ENCODE results near the gene TTC7B. TPM values are rescaled to one million over a fixed set of nuclear protein-coding genes. Genes with fewer than 3 reads are reported as not detected.

TTC7B gene
- total RNA-seq, 2 experiments from 2014 or later, result 5.9 to 6.6 TPM

DNA sequence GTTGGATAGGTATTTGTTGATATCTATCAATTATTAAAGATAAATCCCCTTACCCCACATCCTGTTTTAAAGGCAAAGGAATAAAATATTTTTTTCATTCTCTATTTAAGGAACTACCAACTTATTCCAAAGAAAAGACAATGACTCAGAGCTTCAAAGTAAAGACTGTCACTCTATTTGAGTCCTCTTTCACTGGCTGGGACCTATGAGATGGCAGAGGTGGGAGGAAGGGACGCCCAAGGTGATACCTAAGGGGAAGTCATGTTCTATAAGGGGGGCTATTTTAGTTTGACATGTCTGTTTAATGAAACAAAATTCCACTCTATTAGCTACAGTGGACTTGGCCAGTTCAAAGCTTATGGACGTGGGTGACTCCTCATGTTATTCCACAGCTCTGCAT is 209.8 kb downstream of the TTC7B start:
- POLR2A ChIA-PET, result no interaction called here
- DNase-seq, result no peak

DNA sequence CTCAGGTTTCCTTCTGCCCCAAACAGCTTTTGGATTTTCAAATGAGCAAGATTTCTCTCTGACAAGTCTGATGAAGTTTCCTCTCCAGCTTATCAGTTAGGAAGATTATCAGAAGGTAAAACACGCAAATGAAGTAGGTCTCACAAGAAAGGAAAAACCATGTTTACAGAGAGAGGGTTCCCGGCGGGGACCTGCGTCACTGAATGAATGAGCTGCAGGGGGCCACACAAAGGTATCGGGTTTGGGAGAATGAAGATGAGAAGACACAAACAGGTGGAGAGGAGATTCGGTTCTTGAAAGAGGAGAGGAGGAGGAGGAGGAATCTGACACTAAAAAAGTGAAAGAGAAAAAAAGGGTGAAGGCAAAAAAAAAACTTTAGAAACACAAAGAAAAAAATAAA is 210.8 kb downstream of the TTC7B start:
- ATAC-seq (ENCODE audit: low read depth), result no peak
- DNase-seq, result no peak
- Mint-ChIP-seq H3K27me3 (peaks cover 12% of the 10 kb centered on the region), H3K4me3 (no peak overlapping the region), H3K27ac (no peak overlapping the region), H3K9me3 (no peaks in the 10 kb centered on the region), H3K4me1 (no peaks in the 10 kb centered on the region), H3K36me3 (no peaks in the 10 kb centered on the region)
- POLR2A ChIA-PET, result no interaction called here

More for the DNA sequence above, 209.8 kb downstream of the TTC7B start:
- peaks cover 2% of the 10 kb centered on the region for H3K4me1 Mint-ChIP-seq
- H3K27me3 Mint-ChIP-seq, result peaks cover 8% of the 10 kb centered on the region
- no peaks in the 10 kb centered on the region for H3K36me3 Mint-ChIP-seq
- no peaks in the 10 kb centered on the region for H3K9me3 Mint-ChIP-seq
- H3K27ac Mint-ChIP-seq, result no peak overlapping the region
- no peak overlapping the region for H3K4me3 Mint-ChIP-seq
- ATAC-seq (ENCODE audit: low read depth), result no peak

DNA sequence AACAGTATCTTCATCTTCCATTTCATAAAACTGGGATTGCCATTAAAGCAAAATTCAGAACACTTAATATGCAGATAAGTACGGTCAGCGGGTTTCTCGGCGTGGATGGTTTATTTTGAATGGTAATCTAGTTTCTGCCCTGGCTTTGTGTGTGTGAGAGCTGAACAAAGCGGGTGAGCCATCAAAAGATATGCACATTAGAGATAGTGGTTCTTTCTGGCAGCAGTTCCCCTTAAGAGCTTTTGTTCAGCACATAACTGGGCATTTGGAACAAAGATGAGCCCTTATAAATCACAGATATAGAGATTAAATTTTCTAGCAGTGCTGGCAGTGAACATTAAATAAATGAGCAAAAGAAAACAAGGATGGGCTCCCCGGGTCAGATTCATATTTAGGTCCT is 211.9 kb downstream of the TTC7B start:
- POLR2A ChIA-PET, result no interaction called here

DNA sequence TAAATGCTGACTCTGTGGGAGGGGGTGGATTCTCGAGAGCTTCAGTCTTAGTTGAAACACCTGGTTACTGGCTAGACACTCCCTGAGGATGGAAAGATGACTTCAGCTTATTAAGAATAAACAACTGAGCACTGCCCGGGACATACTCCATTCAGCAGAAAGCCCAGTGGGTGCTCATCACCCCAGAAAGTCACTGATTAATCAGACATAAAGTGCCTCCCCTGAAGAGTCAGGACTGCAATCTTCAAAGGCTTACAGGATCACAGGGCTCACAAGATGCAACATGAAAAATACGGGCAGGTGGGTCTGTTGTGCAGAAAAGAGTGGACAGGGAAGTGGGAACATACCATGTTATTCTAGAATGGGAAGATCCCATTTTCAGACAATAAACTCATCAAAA is 212.4 kb downstream of the TTC7B start:
- POLR2A ChIA-PET, result no interaction called here
- peaks cover 2% of the 10 kb centered on the region for H3K4me1 Mint-ChIP-seq
- ATAC-seq (ENCODE audit: low read depth), result no peak

More for the DNA sequence above, 211.9 kb downstream of the TTC7B start:
- no peak for ATAC-seq (ENCODE audit: low read depth)
- no peak overlapping the region for H3K27ac Mint-ChIP-seq
- no peaks in the 10 kb centered on the region for H3K9me3 Mint-ChIP-seq
- H3K36me3 Mint-ChIP-seq, result no peaks in the 10 kb centered on the region
- DNase-seq, result no peak
- H3K27me3 Mint-ChIP-seq, result peaks cover 16% of the 10 kb centered on the region
- no peak overlapping the region for H3K4me3 Mint-ChIP-seq
- H3K4me1 Mint-ChIP-seq, result peaks cover 2% of the 10 kb centered on the region

DNA sequence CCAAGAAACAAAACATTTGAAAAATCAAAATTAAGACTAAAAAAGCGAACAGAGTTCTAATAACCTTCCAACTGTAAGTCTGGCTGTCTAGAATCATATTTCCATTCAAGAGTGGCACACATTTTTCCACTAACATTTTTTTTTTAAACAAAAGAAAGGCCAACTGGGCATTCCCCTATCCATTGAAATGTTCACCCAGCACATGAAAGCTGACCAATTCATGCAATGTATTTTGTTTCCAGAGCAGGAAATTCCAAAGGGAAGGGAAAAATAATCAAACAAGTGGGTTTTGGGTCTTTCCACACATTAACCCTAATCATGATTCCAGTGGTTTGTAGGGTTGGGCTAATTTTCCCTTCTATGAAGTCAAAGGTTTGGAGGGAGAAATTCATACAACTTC is 212.9 kb downstream of the TTC7B start:
- H3K27ac Mint-ChIP-seq, result no peak overlapping the region
- H3K4me3 Mint-ChIP-seq, result no peak overlapping the region
- POLR2A ChIA-PET, result no interaction called here

More for the DNA sequence above, 212.4 kb downstream of the TTC7B start:
- Mint-ChIP-seq H3K27ac (no peak overlapping the region), H3K27me3 (peaks cover 17% of the 10 kb centered on the region), H3K36me3 (no peaks in the 10 kb centered on the region), H3K4me3 (no peak overlapping the region), H3K9me3 (no peaks in the 10 kb centered on the region)
- no peak for DNase-seq

DNA sequence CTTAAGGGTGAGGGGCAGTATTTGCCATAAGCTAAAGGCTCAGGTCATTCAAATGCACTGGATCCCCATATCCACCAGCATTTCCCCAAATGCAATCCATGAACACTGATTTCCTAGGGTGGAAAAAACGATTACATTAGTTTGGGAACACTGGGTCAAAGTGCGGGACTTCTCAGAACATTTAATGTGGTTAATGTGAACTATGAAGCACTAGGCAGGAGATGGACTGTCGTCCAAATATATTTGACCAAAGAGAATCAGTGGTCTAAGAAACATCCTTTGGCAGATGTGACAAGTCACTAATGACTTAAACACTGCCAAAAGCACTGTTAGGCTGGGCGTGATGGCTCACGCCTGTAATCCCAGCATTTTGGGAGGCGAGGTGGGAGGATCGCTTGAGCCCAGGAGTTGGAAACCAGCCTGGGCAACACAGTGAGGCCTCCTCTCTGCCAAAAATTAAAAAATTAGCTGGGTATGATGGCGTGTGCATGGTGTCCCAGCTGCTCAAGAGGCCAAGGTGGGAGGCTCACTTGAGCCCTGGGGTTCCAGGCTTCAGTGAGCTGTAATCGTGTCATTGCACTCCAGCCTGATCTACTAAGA is 214.0 kb downstream of the TTC7B start:
- ATAC-seq (ENCODE audit: low read depth) (no peak), DNase-seq (no peak)
- Mint-ChIP-seq H3K36me3 (no peaks in the 10 kb centered on the region), H3K4me3 (no peak overlapping the region), H3K27me3 (peaks cover 17% of the 10 kb centered on the region), H3K27ac (no peak overlapping the region), H3K4me1 (peaks cover 2% of the 10 kb centered on the region), H3K9me3 (no peaks in the 10 kb centered on the region)
- POLR2A ChIA-PET, result no interaction called here

More for the DNA sequence above, 212.9 kb downstream of the TTC7B start:
- Mint-ChIP-seq H3K9me3 (no peaks in the 10 kb centered on the region), H3K36me3 (no peaks in the 10 kb centered on the region), H3K4me1 (peaks cover 2% of the 10 kb centered on the region), H3K27me3 (peaks cover 17% of the 10 kb centered on the region)
- ATAC-seq (ENCODE audit: low read depth), result no peak
- no peak for DNase-seq

DNA sequence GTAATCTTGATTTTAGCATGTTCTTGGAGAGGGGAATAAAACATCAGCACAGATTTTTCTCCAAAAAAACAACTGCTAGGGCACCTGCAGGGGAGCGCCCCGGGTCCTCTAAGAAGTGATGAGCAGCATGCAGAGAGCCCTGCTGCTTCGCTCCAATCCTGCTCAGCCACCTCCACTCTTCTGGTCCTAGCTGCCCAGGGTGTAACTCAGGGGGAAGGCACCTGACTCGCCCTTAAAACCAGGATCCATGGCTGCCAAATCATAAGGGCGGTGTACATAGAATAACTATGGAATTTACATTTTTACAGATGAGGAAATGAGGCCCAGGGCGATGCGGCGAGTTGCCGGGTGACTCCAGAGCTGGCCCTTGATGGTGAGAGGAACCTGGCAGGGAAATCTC is 214.7 kb downstream of the TTC7B start:
- Mint-ChIP-seq H3K4me1 (peaks cover 2% of the 10 kb centered on the region), H3K36me3 (no peaks in the 10 kb centered on the region), H3K27ac (no peak overlapping the region), H3K27me3 (peaks cover 17% of the 10 kb centered on the region), H3K9me3 (no peaks in the 10 kb centered on the region), H3K4me3 (no peak overlapping the region)
- DNase-seq, result no peak
- POLR2A ChIA-PET, result no interaction called here
- ATAC-seq (ENCODE audit: low read depth), result no peak

DNA sequence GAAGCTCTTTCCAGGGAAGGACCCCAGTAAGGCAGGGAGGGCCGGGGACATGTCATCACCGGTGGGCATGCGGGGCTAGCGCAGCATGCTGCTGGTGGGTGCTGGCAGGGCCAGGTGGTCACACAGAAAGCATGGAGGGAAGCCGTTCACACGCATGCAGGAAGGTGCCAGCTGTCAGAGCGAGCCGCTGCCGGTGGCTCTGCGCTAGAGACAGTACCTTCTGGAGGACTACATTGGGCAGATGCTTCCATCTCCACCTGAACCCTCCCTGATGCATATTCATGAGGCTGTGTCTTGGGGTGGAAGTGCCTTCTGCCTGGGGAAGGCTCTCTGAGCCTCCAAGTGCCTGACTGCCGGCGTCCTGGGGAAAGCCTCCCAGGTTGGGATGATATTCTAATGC is 215.6 kb downstream of the TTC7B start:
- ATAC-seq (ENCODE audit: low read depth), result no peak
- H3K9me3 Mint-ChIP-seq, result no peaks in the 10 kb centered on the region
- H3K27me3 Mint-ChIP-seq, result peaks cover 16% of the 10 kb centered on the region
- H3K27ac Mint-ChIP-seq, result no peak overlapping the region
- no peak overlapping the region for H3K4me3 Mint-ChIP-seq
- H3K36me3 Mint-ChIP-seq, result no peaks in the 10 kb centered on the region
- POLR2A ChIA-PET, result no interaction called here
- peaks cover 2% of the 10 kb centered on the region for H3K4me1 Mint-ChIP-seq
- DNase-seq, result no peak

DNA sequence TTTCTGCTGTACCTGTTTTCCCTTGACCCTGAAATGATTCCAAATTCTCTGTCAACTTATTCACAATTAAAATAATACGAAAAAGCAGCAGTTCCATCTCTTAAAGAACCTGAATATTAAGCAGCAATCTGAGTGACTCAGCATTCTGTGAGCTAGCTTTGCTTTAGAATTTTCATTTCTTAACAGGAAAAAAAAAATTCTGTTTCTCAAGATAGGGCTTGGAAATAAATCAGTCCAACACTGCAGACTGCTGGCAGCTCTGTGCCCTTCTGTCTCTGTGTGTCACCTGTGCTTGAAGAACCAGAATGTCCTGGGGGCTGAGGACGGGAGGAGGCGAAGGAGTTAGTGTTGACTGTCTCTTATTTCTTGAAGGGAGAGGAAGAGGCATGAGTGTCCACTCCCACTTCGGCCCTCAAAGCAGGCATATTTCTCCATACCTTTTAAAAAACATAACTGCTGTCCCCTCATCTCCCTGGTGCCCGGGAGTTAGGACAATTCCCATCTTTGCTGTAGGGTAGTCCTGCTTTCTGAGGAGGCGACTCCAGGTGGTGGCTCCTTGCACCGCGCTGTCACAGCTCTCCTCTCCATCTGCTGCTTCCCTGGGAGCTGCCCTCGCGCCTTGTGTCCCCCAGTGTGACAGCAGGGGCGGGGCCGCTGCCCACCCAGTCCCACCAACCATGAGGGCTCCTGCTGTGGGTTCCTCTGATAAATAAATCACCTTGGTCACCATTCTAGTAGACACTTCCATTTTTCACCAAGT is 216.3 kb downstream of the TTC7B start:
- Mint-ChIP-seq H3K4me3 (no peak overlapping the region), H3K4me1 (peaks cover 2% of the 10 kb centered on the region), H3K9me3 (no peaks in the 10 kb centered on the region), H3K27me3 (peaks cover 12% of the 10 kb centered on the region), H3K36me3 (no peaks in the 10 kb centered on the region), H3K27ac (no peak overlapping the region)
- POLR2A ChIA-PET, result no interaction called here
- ATAC-seq (ENCODE audit: low read depth) (no peak), DNase-seq (no peak)

DNA sequence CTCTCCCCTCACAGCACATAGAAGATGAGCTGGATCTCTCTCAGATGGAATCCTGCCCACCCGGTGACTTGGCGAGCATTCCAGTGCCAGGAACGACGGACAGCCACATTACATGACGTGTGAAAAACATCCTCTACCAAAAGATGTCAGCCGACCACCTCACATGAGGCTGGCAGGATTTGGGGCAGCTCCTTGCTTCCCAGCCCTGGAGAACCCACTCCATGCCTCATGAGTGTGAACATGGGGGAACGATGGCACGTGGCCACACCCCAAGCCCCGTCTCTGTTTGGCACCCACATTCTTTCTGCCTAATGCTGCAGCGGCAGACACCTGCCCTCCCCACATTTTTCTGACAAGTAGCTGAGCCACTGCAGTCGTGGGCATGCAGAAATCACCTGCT is 216.9 kb downstream of the TTC7B start:
- POLR2A ChIA-PET, result no interaction called here
- ATAC-seq (ENCODE audit: low read depth) (no peak), DNase-seq (no peak)
- no peak overlapping the region for H3K27ac Mint-ChIP-seq
- no peak overlapping the region for H3K4me3 Mint-ChIP-seq
- no peaks in the 10 kb centered on the region for H3K36me3 Mint-ChIP-seq
- H3K4me1 Mint-ChIP-seq, result peaks cover 2% of the 10 kb centered on the region
- peaks cover 12% of the 10 kb centered on the region for H3K27me3 Mint-ChIP-seq
- no peaks in the 10 kb centered on the region for H3K9me3 Mint-ChIP-seq

DNA sequence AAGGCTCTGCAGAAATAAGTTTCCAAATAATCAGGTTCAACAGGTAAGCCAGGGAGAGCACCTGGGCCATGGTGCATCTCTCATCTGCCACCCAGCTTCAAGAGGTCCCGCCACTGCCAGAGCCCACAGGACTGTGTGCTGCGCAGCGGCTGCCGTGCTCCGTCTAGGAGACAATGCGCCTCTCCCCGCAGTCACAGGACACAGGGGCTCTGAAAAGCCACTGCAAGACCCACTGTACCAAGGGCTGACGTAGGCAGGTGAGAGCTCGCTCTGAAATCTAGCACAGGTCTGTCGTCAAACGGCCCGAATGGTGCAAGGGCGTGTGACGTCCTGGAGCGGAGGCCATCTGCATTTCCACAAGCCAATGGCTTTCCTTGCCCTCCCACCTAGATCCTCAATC is 218.3 kb downstream of the TTC7B start:
- no peaks in the 10 kb centered on the region for H3K36me3 Mint-ChIP-seq
- peaks cover 12% of the 10 kb centered on the region for H3K27me3 Mint-ChIP-seq
- no peak for ATAC-seq (ENCODE audit: low read depth)
- H3K4me3 Mint-ChIP-seq, result no peak overlapping the region
- DNase-seq, result no peak
- H3K4me1 Mint-ChIP-seq, result peaks cover 2% of the 10 kb centered on the region
- no peak overlapping the region for H3K27ac Mint-ChIP-seq
- no peaks in the 10 kb centered on the region for H3K9me3 Mint-ChIP-seq
- POLR2A ChIA-PET, result no interaction called here

DNA sequence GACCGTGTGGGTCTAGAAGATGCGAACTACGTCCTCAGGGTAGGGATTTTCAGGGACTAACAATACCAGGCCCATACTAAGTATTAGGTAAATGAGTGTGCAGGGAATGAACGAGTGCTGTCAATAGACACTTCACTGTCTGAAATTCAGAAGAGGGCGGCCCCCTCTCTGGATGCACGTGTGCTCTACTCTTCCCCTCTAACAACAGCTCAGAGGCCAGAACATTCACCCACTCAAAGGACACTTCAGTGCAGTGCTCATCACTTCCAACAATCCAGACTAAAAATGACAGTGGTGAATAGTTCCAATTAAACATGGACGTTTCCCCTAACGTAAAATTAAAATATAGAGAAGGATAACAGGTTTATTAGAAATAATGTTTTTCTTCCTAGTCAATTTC is 219.5 kb downstream of the TTC7B start:
- H3K36me3 Mint-ChIP-seq, result no peaks in the 10 kb centered on the region
- no peak overlapping the region for H3K4me3 Mint-ChIP-seq
- H3K27me3 Mint-ChIP-seq, result peaks cover 12% of the 10 kb centered on the region
- ATAC-seq (ENCODE audit: low read depth) (no peak), DNase-seq (no peak)
- POLR2A ChIA-PET, result no interaction called here
- peaks cover 2% of the 10 kb centered on the region for H3K4me1 Mint-ChIP-seq
- no peaks in the 10 kb centered on the region for H3K9me3 Mint-ChIP-seq
- no peak overlapping the region for H3K27ac Mint-ChIP-seq

DNA sequence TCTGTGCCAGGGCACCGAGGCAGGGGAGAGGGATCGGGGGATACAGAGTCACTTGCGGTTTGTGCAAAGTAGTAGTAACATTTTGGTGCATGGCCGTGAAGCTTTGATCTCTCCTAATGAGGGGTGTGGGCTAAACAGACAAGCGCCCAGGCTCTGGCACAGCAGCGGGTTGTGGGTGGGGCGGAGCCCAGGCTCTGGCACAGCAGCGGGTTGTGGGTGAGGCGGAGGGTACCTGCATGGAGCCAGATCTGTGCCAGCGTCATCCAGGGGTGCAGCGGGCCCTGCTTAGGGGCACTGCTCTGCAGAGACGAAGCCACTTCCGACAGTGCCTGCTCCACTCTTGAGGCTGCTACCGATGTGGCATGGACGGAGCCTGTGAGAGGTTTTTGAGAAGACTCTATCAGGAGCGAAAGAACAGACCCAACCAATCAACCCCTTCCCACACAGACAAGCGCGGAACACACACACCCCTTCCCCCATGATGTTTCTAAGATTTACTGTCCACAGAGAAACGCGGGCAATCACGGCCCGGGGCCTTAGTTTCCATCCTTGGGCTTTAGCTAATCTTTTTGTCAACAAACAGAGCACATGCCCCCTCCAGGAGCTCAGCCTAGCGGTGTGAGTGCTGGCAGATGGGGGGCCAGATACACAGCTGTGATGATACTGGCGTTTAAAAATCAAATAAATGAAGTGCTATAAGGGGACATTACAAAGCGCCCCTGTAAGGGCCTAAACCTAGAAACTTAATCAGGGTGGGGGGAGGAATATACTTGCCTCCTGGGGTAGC is 222.8 kb downstream of the TTC7B start:
- Mint-ChIP-seq H3K4me3 (no peak overlapping the region), H3K9me3 (no peaks in the 10 kb centered on the region), H3K4me1 (no peaks in the 10 kb centered on the region), H3K27me3 (no peaks in the 10 kb centered on the region), H3K36me3 (no peaks in the 10 kb centered on the region), H3K27ac (no peak overlapping the region)
- DNase-seq (no peak), ATAC-seq (ENCODE audit: low read depth) (no peak)
- POLR2A ChIA-PET, result no interaction called here

DNA sequence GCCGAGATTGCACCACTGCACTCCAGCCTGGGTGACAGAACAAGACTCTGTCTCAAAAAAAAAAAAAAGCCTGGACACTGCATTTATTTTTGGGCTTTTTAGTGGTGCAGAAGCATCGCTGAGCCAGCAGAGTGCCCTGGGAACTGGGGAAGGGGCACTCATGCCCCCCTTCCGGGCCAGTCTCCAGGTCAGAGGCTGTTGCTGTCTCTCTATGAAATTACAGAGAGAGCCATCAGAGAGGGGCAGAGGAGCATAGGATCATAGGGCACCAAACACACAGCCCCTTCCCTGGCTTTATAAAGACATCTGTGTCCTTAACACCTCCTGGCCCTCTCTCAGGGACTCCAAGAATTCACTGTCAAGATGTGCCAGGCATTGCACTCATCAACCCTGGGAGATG is 223.6 kb downstream of the TTC7B start:
- H3K27ac Mint-ChIP-seq, result no peak overlapping the region
- no peak overlapping the region for H3K4me3 Mint-ChIP-seq
- H3K27me3 Mint-ChIP-seq, result no peaks in the 10 kb centered on the region
- DNase-seq, result no peak
- POLR2A ChIA-PET, result no interaction called here
- no peak for ATAC-seq (ENCODE audit: low read depth)
- no peaks in the 10 kb centered on the region for H3K4me1 Mint-ChIP-seq
- no peaks in the 10 kb centered on the region for H3K9me3 Mint-ChIP-seq
- H3K36me3 Mint-ChIP-seq, result no peaks in the 10 kb centered on the region
